Measurements from ENCODE around the gene THUMPD3. TPM values are rescaled to one million over a fixed set of nuclear protein-coding genes. Genes with fewer than 3 reads are reported as not detected.

Gene THUMPD3
- total RNA-seq, 1 experiment from 2014 or later: 58.4 TPM

DNA sequence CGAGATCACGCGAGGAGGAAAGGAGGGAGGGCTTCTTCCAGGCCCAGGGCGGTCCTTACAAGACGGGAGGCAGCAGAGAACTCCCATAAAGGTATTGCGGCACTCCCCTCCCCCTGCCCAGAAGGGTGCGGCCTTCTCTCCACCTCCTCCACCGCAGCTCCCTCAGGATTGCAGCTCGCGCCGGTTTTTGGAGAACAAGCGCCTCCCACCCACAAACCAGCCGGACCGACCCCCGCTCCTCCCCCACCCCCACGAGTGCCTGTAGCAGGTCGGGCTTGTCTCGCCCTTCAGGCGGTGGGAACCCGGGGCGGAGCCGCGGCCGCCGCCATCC is 33.4 kb downstream of the THUMPD3 start:
- TF ChIP-seq, protein P1, sequence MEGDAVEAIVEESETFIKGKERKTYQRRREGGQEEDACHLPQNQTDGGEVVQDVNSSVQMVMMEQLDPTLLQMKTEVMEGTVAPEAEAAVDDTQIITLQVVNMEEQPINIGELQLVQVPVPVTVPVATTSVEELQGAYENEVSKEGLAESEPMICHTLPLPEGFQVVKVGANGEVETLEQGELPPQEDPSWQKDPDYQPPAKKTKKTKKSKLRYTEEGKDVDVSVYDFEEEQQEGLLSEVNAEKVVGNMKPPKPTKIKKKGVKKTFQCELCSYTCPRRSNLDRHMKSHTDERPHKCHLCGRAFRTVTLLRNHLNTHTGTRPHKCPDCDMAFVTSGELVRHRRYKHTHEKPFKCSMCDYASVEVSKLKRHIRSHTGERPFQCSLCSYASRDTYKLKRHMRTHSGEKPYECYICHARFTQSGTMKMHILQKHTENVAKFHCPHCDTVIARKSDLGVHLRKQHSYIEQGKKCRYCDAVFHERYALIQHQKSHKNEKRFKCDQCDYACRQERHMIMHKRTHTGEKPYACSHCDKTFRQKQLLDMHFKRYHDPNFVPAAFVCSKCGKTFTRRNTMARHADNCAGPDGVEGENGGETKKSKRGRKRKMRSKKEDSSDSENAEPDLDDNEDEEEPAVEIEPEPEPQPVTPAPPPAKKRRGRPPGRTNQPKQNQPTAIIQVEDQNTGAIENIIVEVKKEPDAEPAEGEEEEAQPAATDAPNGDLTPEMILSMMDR (conservative IDR thresholded peaks at IDR 0.05): no peak
- no peaks in the 10 kb centered on the region for H3K9me3 ChIP-seq (ENCODE audit: control insufficient read depth, low read depth, low read length)
- H3K23me2 ChIP-seq (ENCODE audit: insufficient read length, low read depth, low read length, poor library complexity, severe bottlenecking): peaks cover 10% of the 10 kb centered on the region
- Mint-ChIP-seq H3K27me3 (ENCODE audit: low read depth) (no peaks in the 10 kb centered on the region), H3K4me3 (peak overlapping the region; percentile 95 to 99), H3K36me3 (ENCODE audit: insufficient read depth in 1 of 3, low read depth in 3 of 3) (peaks cover 32 to 59% (median 56%) of the 10 kb centered on the region in 3 experiments), H3K9me3 (no peaks in the 10 kb centered on the region; a peak in 1 of 5 replicates), H3K27ac (peak overlapping the region; percentile 98 to 100 (median 99)), H3K4me1 (peaks cover 39 to 44% of the 10 kb centered on the region in 2 experiments)
- no peak overlapping the region for H2BK15ac ChIP-seq (ENCODE audit: low read depth, low read length)
- H2BK20ac ChIP-seq (ENCODE audit: low read depth, low read length, poor library complexity, severe bottlenecking): no peak overlapping the region
- no peaks in the 10 kb centered on the region for H4K20me1 ChIP-seq (ENCODE audit: control insufficient read depth, insufficient read depth, insufficient read length)
- H3K9ac ChIP-seq (ENCODE audit: extremely low read depth, insufficient read length, low read length): peak overlapping the region; percentile 80
- peak overlapping the region; percentile 81 for H3K4me2 ChIP-seq (ENCODE audit: insufficient read depth, insufficient read length, low read length)
- peaks cover 63% of the 10 kb centered on the region for H3K79me2 ChIP-seq (ENCODE audit: insufficient read depth, low read length)
- 0 out of 2 replicates have a peak, but pooled peaks cover 4% of the 10 kb centered on the region for H3K4me1 ChIP-seq (ENCODE audit: insufficient read depth, low read length)
- no peak overlapping the region for H2AFZ ChIP-seq (ENCODE audit: low read length)
- peak overlapping the region; percentile 77; the same call in 1 of the 2 replicates for H3K14ac ChIP-seq (ENCODE audit: insufficient read depth, low read length)
- no peak overlapping the region for H4K8ac ChIP-seq (replicated peaks; ENCODE audit: insufficient read length, low read depth, low read length)
- no peak overlapping the region for H3K23ac ChIP-seq (ENCODE audit: insufficient read length, low read depth, low read length)
- no peak overlapping the region for H3K56ac ChIP-seq (ENCODE audit: insufficient read length, low read depth, low read length)
- H4K5ac ChIP-seq (ENCODE audit: insufficient read length, low read depth, low read length): no peak overlapping the region
- DNase-seq: peak; percentile 95
- no peaks in the 10 kb centered on the region for H3K27me3 ChIP-seq (ENCODE audit: insufficient read depth, low read length)
- H2BK120ac ChIP-seq (ENCODE audit: low read depth, low read length, poor library complexity, severe bottlenecking): no peak overlapping the region
- peak overlapping the region; percentile 80 for H3K18ac ChIP-seq (ENCODE audit: insufficient read length, low read depth, low read length)
- no peak overlapping the region for H2AK5ac ChIP-seq (ENCODE audit: insufficient read length, low read length)
- no peak overlapping the region for H3K4ac ChIP-seq (ENCODE audit: low read depth, low read length)
- no peak overlapping the region for H3T11ph ChIP-seq (ENCODE audit: low read length)
- no CpG with 5 or more reads among the region's 25 CpGs for WGBS (ENCODE audit: extremely low coverage, insufficient read length, low lambda C conversion rate)
- peak overlapping the region; percentile 75 for H3K27ac ChIP-seq (ENCODE audit: insufficient read length, low read depth, low read length)
- no peak overlapping the region for H2BK12ac ChIP-seq (ENCODE audit: insufficient read length, low read depth, low read length)
- no peak overlapping the region for H4K91ac ChIP-seq (ENCODE audit: insufficient read length, low read depth, low read length)
- no peaks in the 10 kb centered on the region for H3K79me1 ChIP-seq (ENCODE audit: insufficient read depth, low read depth, low read length, poor library complexity, severe bottlenecking)
- no peak overlapping the region for H2BK5ac ChIP-seq (ENCODE audit: insufficient read length, low read length)
